Measurements from ENCODE around the gene RTEL1.

RTEL1 gene

DNA sequence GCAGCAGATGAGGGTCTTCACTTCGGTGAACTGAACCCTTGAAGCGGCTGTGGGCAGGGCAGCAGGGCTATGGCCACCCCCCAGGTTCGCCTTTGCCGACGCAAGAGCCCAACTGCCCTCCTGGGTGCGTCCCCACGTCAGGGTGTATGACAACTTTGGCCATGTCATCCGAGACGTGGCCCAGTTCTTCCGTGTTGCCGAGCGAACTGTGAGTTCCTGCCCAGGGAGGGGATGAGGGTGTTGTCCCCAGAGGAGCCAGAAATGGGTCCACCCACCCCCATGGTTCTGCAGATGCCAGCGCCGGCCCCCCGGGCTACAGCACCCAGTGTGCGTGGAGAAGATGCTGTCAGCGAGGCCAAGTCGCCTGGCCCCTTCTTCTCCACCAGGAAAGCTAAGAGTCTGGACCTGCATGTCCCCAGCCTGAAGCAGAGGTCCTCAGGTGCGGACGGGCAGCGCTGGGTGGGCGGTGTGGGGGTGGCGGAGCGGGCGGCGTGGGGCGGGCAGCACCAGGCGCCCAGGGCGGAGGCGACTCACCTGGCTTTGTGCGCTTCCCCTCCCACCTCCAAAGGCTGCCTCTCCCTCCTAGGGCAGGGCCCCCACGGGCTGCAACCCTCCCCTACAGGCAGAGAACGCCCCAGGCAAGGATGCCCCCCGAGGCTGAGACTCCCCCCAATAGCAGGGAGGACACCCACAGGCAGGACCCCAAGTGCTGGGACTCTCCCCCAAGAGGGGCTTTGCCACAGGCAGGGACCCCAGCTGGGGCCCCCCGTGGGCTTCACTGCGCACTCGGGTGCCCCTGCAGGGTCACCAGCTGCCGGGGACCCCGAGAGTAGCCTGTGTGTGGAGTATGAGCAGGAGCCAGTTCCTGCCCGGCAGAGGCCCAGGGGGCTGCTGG, 32.1 kb downstream of the RTEL1 start:
- DNase-seq: no peak

DNA sequence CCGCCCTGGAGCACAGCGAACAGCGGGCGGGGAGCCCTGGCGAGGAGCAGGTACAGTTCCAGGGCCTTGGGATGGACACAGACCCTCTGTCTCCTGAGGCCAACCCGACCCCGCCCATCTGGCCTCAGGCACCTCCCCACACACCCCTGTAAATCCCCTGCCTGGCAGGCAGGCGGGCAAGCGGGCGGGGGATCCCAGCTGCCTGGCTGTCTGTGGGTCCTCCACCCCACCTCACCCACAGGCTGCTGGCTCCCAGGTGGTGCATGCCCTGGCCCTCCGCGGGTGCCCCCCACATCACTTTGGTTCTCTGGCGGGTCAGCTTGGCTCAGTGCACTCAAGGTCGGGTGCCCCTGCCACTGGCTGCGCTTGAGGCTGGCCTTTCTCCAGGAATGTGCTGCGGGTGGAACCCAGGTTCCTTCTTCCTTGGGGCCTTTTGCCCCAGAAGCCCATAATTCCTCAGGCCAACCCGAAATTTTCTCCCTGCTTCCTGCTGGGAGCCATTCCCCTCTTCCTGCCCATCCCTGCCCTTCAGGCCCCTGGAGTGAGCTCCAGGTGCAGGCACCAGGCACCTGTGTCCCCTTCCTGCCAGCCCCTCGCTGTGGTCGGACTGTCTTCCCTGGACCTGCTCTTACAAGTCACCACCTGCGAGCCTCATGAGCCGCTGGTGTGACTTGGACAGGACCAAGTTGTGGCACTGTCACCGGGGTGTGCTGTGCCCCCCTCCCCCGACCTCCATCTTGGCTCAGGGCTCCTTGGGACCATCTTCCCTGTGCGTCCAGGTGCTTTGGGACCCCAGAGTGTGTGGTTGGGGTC, 33.0 kb downstream of the RTEL1 start:
- no peak for DNase-seq

DNA sequence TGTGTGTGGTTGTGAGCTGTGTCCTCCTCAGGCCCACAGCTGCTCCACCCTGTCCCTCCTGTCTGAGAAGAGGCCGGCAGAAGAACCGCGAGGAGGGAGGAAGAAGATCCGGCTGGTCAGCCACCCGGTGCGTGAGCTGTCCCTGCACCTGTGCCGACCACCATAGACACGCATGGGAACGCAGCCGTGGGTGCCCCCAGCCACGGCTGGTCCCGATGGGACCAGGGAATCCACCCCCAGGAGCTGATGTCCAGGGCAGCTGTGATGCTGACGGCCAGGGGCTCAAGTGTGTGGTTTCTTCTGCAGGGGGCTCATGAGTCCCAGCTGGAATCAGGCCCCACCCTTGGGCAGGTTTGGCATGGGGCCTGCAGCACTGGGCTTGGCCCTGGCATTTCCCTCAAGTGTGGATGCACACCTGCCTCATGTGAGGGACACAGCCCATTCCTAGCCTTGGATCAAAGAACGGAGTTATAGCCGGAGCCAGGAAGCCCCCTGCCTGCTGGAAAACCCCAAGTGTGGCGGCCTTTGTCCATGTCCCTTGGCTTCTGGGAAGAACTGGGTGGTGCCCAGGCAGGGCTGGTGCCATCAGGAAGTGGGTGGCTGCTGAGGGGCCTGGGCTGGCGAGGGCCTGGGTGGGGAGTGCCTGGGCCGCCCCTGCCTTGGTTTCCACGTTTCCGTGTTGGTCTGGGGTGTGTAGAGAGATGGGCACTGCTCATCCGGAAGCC, 33.8 kb downstream of the RTEL1 start:
- DNase-seq: no peak

DNA sequence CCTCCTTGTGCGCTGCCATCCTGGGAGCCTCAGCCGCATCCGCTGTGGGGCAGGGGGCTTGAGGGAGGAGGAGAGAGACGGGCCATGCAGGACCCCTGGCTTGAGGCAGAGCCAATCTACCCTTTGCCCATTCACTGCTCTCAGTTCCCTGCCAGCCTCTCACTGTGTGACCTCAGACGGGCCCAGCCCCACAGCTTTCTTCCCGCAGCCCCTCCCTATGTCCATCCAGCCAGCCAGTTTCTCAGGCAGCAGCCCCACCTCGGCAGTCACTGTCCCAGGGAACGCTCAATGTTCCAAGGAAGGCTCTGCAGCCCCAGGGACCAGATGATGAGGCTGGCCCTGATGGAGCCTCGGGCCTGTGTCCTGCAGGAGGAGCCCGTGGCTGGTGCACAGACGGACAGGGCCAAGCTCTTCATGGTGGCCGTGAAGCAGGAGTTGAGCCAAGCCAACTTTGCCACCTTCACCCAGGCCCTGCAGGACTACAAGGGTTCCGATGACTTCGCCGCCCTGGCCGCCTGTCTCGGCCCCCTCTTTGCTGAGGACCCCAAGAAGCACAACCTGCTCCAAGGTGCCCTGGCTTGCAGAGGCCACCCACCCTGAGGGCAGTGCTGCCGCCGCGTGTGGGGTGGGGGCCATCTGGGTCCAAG, 34.4 kb downstream of the RTEL1 start:
- no peak for DNase-seq

DNA sequence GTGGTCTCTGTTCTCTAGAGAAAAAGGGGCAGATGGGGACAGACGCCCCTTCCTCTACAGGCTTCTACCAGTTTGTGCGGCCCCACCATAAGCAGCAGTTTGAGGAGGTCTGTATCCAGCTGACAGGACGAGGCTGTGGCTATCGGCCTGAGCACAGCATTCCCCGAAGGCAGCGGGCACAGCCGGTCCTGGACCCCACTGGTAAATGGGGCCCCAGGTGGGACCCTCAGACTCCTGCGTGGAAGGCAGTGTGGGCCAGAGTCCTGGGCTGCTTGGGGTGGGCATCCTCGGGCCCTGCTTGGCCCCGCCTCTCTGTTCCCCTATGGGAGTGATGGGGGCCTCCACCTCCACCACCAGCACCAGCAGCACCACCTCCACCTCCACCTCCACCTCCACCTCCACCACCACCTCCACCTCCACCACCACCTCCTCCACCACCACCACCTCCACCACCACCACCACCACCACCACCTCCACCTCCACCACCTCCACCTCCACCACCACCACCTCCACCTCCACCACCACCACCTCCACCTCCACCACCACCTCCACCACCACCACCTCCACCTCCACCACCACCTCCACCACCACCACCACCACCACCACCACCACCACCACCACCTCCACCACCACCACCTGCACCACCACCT, 35.1 kb downstream of the RTEL1 start:
- no peak for DNase-seq

DNA sequence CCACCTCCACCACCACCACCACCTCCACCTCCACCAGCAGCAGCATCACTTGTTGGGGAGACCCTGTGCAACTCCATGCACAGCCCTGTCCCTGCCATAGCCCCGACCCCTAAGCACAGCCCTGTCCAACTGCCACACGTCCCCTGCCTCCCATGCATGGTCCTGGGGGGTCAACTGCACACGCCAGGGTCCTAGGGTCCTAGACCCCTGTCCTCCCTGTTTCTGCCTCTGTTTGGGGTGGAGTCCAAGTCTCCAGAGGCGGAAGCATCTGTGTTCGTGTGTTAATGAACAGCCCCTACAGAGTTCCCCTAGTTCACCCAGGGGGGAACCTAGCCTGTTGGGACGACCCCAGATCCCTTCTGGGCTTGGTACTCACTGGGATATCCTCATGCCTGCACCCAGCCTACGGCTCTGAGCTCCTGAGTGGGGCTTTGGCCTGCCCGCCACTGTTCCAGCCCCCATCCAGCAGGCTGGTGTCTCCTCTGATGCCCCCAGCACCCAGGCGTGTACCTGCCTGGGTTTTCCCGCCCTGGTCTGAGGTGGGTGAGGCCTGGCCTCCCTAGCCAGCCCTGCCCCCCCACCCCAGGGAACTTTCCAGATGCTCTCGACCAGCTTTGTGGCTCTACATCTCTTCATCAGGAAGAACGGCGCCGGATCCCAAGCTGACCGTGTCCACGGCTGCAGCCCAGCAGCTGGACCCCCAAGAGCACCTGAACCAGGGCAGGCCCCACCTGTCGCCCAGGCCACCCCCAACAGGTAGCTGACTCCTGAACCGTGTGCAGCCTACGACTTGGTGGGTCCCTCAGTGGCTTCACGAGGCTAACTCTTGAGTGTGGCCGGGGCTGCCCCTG, 35.8 kb downstream of the RTEL1 start:
- DNase-seq: no peak

DNA sequence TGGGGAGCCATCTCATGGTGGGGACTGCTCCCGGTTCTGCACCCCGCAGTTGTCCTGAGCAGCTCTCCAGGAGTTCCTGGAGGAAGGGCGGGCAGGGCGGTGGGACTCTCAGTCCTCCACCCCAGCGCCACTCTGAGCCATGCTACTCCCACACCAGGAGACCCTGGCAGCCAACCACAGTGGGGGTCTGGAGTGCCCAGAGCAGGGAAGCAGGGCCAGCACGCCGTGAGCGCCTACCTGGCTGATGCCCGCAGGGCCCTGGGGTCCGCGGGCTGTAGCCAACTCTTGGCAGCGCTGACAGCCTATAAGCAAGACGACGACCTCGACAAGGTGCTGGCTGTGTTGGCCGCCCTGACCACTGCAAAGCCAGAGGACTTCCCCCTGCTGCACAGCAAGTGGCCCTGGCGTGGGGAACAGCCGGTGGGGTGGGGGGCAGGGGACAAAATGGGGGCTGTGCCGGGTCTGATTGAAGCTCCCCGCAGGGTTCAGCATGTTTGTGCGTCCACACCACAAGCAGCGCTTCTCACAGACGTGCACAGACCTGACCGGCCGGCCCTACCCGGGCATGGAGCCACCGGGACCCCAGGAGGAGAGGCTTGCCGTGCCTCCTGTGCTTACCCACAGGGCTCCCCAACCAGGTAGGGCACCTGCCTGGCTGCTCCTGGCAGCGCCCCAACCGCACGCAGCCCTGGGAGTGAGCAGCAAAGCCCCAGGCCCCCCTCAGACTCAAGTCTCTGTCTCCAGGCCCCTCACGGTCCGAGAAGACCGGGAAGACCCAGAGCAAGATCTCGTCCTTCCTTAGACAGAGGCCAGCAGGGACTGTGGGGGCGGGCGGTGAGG, 36.7 kb downstream of the RTEL1 start:
- DNase-seq: no peak

DNA sequence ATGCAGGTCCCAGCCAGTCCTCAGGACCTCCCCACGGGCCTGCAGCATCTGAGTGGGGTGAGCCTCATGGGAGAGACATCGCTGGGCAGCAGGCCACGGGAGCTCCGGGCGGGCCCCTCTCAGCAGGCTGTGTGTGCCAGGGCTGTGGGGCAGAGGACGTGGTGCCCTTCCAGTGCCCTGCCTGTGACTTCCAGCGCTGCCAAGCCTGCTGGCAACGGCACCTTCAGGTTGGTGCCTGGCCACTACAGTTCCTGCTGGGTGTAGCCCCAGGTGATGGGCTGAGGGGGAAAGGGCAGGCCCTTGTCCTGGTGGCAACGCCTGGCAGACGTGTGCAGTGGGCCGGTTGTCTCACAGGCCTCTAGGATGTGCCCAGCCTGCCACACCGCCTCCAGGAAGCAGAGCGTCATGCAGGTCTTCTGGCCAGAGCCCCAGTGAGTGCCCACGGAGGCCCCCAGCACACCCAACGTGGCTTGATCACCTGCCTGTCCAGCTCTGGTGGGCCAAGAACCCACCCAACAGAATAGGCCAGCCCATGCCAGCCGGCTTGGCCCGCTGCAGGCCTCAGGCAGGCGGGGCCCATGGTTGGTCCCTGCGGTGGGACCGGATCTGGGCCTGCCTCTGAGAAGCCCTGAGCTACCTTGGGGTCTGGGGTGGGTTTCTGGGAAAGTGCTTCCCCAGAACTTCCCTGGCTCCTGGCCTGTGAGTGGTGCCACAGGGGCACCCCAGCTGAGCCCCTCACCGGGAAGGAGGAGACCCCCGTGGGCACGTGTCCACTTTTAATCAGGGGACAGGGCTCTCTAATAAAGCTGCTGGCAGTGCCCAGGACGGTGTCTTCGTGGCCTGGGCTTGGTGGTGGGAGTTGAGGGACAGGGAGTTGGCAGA, 37.6 kb downstream of the RTEL1 start:
- DNase-seq: no peak

DNA sequence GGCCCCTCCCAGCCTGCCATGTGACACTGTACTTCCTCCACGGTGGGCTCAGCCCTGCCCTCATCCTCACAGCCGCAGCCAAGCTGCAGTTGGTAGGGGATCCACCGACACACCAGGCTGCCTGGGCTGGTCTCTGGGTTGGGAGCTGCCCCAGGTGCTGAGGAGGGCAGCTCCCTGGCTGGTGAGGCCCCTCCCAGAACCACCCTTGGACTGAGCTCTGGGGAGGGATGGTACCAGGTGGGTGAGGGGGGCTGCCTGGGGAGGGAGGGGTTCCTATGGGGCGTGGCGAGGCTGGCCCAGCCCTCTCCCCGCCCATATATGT, 38.2 kb downstream of the RTEL1 start:
- DNase-seq: no peak

DNA sequence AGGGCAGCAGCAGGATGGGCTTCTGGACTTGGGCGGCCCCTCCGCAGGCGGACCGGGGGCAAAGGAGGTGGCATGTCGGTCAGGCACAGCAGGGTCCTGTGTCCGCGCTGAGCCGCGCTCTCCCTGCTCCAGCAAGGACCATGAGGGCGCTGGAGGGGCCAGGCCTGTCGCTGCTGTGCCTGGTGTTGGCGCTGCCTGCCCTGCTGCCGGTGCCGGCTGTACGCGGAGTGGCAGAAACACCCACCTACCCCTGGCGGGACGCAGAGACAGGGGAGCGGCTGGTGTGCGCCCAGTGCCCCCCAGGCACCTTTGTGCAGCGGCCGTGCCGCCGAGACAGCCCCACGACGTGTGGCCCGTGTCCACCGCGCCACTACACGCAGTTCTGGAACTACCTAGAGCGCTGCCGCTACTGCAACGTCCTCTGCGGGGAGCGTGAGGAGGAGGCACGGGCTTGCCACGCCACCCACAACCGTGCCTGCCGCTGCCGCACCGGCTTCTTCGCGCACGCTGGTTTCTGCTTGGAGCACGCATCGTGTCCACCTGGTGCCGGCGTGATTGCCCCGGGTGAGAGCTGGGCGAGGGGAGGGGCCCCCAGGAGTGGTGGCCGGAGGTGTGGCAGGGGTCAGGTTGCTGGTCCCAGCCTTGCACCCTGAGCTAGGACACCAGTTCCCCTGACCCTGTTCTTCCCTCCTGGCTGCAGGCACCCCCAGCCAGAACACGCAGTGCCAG, 38.7 kb downstream of the RTEL1 start, which contains the start of gene TNFRSF6B:
Gene TNFRSF6B, plus strand, starts transcription at position 25 of the 729 bp plus-strand sequence. Its CDS starts 116 bp downstream, at position 141.
- DNase-seq: no peak

DNA sequence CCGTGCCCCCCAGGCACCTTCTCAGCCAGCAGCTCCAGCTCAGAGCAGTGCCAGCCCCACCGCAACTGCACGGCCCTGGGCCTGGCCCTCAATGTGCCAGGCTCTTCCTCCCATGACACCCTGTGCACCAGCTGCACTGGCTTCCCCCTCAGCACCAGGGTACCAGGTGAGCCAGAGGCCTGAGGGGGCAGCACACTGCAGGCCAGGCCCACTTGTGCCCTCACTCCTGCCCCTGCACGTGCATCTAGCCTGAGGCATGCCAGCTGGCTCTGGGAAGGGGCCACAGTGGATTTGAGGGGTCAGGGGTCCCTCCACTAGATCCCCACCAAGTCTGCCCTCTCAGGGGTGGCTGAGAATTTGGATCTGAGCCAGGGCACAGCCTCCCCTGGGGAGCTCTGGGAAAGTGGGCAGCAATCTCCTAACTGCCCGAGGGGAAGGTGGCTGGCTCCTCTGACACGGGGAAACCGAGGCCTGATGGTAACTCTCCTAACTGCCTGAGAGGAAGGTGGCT, 39.3 kb downstream of the RTEL1 start:
- no peak for DNase-seq

DNA sequence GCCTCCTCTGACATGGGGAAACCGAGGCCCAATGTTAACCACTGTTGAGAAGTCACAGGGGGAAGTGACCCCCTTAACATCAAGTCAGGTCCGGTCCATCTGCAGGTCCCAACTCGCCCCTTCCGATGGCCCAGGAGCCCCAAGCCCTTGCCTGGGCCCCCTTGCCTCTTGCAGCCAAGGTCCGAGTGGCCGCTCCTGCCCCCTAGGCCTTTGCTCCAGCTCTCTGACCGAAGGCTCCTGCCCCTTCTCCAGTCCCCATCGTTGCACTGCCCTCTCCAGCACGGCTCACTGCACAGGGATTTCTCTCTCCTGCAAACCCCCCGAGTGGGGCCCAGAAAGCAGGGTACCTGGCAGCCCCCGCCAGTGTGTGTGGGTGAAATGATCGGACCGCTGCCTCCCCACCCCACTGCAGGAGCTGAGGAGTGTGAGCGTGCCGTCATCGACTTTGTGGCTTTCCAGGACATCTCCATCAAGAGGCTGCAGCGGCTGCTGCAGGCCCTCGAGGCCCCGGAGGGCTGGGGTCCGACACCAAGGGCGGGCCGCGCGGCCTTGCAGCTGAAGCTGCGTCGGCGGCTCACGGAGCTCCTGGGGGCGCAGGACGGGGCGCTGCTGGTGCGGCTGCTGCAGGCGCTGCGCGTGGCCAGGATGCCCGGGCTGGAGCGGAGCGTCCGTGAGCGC, 39.9 kb downstream of the RTEL1 start:
- DNase-seq: no peak

DNA sequence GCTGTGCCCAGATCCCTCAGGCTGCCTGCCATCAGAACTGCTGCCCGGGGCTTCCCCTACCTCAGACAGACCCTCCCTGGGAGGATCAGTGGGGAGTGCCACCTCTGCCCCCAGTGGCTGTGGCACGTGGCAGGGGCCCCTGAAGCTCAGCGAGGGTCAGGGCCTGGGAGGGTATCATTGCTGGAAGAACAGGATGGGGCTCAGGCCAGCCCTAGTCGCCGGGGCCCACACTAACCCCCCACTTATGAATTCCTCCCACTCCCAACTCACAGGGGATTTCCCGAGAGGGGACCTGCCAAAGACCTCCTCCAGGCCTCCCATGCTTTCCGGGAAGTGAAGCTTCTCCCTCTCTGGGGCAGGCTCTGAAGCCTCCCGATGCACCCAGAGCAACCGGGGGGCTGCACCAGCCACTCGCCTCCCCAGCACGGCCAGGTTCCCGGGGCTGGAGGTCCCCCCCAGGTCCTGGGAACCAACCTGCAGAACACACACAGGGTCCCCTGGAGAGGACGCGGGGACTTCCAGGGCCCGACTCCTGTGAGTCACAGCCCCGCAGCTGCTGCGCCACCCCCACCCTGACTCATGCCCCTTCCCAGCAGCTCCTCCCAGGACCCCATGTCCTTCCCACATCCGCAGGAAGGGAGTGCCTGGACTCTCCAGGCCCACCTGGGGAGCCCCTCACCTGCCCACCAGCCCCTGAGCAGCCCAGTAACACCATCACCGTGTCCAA, 40.8 kb downstream of the RTEL1 start:
- no peak for DNase-seq

DNA sequence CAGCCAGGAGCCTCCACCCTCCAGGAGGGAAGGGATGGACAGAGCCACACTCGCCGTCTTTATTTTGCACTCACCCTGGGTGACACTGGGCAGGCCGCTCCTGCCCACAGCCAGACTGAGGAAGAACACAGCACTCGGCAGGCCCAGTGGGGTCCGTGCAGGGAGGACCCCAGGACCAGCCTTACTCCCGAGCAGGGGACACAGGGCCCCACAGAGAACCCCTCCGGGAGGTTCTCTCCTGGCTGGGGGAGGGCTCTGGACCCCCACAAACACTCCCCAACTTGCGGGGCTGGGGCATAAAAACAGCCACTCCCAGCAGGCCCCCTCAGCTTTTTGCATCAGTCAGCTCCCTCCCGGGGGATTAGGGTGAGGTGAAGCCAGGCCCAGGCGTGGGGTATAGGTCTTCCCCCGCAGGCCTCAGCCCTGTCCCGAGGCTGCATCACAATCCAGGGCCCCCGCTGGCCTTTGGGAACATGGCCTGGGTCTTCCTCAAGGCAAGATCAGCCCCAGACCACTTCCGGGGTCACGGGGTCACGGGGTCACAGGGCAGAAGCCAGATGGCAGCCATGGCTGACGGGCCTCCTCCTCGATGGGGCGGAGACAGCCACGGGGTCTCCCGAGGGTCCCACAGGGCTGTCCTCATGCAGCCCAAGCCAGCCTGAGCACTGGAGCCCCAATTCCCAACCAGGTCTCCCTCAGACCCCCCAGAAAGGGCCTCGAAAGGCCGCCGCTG, 41.5 kb downstream of the RTEL1 start:
- no peak for DNase-seq

DNA sequence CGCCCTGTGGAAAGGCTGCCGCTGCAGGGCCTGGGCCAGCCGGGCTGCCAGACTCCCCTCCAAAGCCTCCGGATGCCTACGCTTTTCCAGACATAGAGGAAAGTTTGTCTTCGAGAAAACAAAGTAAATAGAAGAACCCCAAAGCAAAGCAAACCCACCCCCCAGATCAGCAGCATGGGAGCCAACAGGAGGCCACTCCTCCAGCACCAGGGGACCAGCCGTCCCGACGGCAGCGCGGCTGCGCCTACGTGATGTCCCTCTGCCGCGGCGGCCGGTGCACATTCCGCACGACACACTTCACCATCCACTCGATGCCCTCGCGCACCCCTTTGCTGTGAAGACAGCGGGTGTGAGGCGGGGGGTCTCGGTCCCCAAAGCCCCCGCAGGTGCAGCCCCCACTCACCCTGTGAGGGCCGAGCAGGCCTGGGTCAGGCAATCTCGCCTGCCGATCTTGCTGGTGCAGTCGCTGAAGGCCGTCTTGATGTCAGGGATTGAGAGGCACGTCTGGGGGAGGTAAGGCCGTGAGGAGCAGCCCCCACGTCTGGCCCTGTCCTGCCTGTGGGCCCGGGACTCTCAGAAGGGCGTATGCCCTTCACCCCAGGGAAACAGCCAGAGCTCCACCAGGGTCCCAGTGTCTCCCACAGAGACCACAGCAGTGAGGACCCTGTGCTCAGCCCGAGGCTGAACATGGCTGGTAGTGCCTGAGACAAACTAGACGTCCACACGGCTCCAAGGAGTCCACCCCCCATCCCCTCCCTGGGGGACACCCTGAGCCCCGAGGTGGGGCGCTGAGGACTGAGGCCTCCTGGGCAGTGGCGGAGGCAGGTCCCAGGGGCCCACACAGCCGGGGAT, 42.3 kb downstream of the RTEL1 start:
- DNase-seq: no peak

DNA sequence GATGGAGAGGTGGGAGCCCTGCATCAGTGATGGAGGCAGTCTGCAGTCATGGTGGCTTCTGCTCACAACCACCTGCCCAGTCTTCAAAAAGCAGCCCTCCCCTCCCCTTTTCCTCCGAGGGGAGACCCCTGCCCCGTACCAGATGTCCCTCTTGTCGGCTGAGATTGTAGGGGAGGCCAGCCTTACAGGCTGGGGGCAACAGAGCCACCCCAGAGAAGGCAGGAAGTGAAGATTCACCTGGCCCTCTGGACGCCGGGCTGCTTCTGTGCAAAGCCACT, 42.9 kb downstream of the RTEL1 start:
- DNase-seq: no peak
